LNCaP clone FGC (cell line): ENCODE measurements around the gene TUBGCP4.
"Not testable (repeated sequence)": the region's sequence is repeated elsewhere in the genome, so short reads cannot be mapped to it uniquely, and the experiment has no call there.

Experiments
- DNase-seq: peaks from one replicate; pipeline ENCODE4 v3.0.0-alpha.2; 2011; ENCODE audit warnings: low read depth
- H3K4me3 ChIP-seq: 2 replicates; pipeline ENCODE4 v1.5.1; 2011; ENCODE audit warnings: mild to moderate bottlenecking, low read depth, low read length, control low read depth
- TF ChIP-seq, protein P1 (sequence below): IDR thresholded peaks from 2 replicates; pipeline ENCODE4 v1.5.1; 2012; ENCODE audit warnings: mild to moderate bottlenecking; ENCODE audit not compliant: control insufficient read depth, insufficient read depth; ENCODE audit errors: extremely low read depth

Gene TUBGCP4

DNA sequence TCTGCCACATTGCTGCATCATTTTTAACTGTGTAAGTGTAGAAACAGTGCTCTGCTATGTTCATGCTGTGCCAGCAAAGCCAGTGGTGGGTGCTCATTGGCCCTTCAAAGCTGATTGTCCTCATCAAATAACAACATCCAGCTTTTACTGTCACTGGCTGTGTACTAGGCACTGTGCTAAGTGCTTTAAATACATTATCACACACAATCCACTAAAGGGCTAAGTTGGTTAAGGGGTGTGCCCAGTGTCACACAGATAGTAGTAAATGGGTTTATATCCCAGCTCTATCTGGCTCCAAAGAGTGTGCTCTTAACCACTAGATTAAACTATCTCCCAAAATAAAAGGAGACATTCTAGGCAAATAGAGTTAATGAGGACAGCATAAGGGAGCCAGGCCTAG lies 7.7 kb downstream of the TUBGCP4 start:
- TF ChIP-seq, protein P1, sequence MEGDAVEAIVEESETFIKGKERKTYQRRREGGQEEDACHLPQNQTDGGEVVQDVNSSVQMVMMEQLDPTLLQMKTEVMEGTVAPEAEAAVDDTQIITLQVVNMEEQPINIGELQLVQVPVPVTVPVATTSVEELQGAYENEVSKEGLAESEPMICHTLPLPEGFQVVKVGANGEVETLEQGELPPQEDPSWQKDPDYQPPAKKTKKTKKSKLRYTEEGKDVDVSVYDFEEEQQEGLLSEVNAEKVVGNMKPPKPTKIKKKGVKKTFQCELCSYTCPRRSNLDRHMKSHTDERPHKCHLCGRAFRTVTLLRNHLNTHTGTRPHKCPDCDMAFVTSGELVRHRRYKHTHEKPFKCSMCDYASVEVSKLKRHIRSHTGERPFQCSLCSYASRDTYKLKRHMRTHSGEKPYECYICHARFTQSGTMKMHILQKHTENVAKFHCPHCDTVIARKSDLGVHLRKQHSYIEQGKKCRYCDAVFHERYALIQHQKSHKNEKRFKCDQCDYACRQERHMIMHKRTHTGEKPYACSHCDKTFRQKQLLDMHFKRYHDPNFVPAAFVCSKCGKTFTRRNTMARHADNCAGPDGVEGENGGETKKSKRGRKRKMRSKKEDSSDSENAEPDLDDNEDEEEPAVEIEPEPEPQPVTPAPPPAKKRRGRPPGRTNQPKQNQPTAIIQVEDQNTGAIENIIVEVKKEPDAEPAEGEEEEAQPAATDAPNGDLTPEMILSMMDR, result no peak
- DNase-seq, result no peak
- no peak overlapping the region for H3K4me3 ChIP-seq

DNA sequence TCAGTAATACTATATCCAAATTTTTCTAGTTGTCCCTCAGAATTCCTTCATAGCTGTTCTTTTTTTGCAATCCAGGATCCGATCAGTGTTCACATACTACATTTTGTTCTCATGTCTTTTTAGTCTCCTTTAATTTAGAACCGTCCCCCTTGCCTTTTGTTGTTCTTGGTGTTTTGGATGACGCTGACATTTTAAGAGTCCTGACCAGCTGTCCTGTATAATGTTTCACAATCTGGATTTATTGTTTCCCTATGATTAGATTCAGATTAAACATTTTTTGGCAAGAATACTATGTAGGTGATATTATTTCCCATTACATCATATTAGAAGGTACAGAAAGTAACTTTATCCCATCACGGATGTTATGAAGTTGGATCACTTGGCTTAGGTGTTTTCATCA lies 11.4 kb downstream of the TUBGCP4 start:
- DNase-seq, result no peak
- no peak overlapping the region for H3K4me3 ChIP-seq
- TF ChIP-seq, protein P1, result no peak

DNA sequence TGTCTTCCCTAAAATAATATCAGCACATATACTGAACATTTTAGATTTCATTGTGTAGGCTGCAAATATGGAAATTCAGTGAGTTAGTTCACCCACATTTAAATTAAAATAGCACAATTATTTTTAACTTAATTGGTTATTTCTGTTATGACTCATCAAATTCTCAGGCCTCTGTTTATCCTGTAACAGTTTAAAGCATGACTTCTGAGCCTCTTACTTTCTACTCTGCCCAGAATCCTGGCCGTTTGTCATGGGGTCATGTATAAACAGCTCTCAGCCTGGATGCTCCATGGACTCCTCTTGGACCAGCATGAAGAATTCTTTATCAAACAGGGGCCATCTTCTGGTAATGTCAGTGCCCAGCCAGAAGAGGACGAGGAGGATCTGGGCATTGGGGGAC lies 12.2 kb downstream of the TUBGCP4 start:
- TF ChIP-seq, protein P1, result no peak
- DNase-seq, result no peak
- no peak overlapping the region for H3K4me3 ChIP-seq

DNA sequence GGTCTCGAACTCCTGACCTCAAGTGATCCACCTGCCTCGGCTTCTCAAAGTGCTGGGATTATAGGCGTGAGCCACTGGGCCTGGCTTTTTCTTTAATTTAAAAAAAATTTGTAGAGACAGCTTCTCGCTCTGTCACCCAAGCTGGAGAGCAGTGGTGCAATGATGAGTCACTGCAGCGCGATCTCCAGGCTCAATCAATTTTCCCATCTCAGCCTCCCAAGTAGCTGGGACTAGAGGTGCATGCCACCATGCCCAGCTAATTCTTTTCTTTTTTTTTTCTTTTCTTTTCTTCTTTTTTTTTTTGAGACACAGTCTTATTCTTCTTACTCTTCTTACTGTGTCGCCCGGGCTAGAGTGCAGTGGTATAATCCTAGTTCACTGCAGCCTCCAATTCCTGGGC lies 19.8 kb downstream of the TUBGCP4 start:
- H3K4me3 ChIP-seq, result no peak overlapping the region
- TF ChIP-seq, protein P1, result no peak
- no peak for DNase-seq

DNA sequence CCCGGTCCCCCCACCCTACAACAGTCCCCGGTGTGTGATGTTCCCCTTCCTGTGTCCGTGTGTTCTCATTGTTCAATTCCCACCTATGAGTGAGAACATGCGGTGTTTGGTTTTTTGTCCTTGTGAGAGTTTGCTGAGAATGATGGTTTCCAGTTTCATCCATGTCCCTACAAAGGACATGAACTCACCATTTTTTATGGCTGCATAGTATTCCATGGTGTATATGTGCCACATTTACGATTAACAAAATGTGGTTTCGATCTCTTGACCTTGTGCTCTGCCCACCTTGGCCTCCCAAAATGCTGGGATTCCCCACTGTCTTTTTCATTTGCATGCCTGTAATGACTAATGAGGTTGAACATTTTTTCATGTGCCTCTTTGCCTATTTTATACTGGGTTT lies 22.7 kb downstream of the TUBGCP4 start:
- H3K4me3 ChIP-seq, DNase-seq: not testable (repeated sequence)

DNA sequence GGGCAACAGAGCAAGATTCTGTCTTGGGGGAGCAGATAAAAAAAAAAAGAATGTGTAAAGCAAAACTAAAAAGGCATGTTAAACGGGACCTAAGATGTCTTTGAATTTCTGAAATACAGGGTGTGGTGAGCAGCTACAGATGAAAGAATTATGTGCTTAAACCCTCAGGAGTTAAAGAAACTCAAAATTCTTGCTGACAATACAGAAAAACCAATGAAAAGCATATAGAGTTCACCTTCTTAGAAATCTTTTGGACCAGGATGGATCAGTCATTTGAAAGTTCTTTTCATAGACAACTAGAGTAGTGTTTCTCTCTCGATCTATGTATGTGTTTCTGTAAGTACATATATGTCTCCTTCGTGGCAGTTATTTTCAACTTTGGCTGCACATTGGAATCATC lies 31.4 kb downstream of the TUBGCP4 start:
- DNase-seq, result no peak
- H3K4me3 ChIP-seq, result no peak overlapping the region
- TF ChIP-seq, protein P1, result no peak

DNA sequence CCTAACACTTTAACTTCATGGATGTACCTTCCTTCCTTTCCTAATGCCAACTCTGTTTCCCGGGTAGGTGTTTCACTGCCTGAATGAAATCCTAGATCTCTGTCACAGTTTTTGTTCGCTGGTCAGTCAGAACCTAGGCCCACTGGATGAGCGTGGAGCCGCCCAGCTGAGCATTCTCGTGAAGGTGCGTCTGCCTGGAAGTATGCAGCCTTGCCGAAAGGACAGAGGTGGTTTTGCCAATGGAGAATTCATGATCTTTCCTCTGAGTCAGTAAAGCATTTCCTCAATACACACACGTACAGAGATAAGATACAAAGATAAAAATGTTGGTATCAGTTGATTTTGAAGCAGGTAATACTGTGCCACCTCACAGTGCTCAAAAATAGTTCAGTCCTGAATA lies 32.7 kb downstream of the TUBGCP4 start:
- TF ChIP-seq, protein P1, result no peak
- H3K4me3 ChIP-seq, result no peak overlapping the region
- DNase-seq, result no peak

DNA sequence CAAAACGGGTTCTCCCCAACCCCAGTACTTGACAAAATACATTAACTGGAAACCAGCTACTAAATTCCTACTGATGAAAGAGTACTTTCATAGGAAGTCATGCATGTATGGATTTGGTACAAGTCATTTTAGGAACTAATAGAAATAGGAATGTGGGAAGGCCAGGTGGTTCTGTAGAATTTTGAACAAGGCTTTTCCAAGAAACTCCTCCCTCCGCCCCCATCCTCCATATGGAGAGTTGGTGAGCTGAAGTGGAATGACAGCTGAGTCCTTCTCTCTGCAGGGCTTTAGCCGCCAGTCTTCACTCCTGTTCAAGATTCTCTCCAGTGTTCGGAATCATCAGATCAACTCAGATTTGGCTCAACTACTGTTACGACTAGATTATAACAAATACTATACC lies 33.2 kb downstream of the TUBGCP4 start:
- DNase-seq, result no peak
- TF ChIP-seq, protein P1, result no peak
- no peak overlapping the region for H3K4me3 ChIP-seq
